CMK (cell line): Measurements from ENCODE around the gene GATA2.

Source experiments
- DNase-seq: peaks from one replicate; pipeline ENCODE4 v3.0.0-alpha.2; 2010; ENCODE audit warnings: low read depth

GATA2 gene

GRCh38 chr3:128487813-128488635 lies 5.0 kb downstream of the GATA2 start:
- peak; percentile 45 for DNase-seq

DNA sequence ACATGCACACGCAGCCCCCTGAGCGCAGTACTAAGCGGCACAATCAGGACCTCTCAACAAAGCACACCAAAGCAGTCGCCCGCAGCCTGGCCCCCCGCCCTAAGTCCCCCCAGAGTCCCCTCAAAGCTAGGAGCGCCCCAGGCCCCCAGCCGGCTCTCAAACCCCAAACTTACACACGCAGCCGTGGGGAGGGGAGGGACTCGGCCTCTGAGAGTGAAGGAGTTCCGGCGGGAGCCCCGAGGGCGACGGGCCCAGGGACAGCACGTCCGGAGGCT lies 5.5 kb downstream of the GATA2 start:
- DNase-seq: peak; percentile 58

DNA sequence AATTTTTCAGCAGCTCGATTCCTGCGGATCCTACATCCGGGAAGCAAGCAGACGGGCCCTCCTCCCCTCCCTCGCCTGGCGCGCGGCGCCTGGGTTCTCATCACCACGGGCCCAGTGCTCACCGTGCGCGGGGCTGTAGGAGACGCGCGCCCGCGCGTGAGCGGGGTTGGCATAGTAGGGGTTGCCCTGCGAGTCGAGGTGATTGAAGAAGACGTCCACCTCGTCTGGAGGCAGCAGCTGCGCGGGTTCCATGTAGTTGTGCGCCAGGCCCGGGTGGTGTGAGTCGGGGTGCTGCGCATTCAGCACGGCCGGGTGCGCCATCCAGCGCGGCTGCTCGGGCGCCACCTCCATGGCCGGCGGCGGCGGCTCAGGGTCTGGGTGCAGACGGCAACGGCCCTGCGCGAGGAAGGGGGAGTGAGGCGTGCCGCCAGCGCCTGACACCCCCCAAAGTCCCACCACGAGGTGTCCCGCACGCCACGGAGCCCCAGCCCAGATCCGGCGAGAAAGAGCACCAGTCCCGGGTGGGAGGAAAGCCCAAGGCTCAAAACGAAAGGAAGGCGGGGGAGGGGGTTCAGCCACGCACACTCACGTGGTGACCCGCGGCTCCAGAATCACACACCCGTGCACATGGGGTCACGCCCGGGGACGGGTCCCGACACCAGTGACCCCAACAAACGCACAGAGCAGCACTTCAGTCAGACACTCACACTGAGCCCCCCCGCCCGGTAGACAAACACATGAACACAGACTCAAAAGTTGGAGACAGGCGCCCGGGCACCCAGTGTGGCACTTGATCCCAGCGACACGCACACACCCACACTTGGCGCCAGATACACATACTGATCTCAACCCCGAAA lies 6.1 kb downstream of the GATA2 start:
- peak; percentile 56 for DNase-seq

DNA sequence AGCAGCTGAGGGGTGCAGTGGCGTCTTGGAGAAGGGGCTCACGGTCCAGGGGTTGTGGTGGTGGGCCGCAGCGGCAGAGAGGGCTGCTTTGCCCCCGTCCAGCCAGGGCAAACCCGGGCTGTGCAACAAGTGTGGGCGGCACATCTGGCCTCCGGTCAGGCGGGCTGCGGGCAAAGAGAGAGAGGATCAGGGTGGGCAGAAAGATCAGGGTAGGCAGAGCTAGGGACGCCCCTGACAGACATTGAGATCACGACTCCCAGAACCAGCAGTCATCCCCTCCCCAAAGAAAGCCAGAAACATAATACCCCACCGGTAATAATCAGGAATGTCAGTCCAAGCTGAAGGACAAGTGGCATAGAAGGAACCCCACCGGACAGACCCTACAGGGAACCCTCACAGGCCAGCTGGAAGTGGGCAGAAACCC lies 6.8 kb downstream of the GATA2 start:
- peak; percentile 62 for DNase-seq

DNA sequence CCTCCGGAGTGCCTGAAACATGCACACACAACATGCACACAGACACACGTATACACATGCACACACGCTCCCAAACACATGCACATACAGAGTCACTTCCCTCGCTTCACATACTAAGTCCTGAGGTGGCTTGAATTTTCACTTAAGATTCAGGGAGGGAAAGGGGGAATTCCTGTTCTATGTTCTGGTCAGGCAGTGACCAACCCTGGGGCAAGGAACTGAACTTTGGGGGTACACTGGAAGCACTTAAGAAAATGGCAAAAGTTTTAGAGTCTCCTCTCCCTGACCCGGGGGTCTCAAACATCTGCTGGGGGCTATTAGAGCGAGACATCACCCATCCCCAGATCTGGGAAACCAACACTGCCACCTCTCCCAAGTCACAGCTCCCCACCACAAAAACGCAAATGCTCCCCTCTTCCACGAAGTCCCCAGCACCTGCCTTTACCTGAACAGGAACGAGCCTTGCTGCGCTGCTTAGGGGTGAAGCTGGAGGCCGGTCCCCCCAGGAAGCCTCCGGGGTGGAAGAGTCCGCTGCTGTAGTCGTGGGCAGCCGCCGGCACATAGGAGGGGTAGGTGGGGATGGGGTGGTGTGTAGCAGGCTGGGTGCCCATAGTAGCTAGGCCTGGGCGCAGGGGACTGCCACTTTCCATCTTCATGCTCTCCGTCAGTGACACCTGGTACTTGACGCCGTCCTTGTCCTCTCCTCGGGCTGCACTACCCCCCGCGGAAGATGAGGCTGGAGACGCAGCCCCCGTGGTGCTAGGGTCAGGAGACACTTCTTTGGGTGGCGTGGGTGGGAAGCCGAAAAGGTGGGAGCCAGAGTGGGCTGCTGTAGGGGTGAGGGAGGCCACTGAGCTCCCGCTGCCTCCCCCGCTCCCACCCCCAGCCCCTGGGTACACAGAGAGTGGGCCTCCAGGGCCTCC lies 7.5 kb downstream of the GATA2 start:
- peak; percentile 40 for DNase-seq

DNA sequence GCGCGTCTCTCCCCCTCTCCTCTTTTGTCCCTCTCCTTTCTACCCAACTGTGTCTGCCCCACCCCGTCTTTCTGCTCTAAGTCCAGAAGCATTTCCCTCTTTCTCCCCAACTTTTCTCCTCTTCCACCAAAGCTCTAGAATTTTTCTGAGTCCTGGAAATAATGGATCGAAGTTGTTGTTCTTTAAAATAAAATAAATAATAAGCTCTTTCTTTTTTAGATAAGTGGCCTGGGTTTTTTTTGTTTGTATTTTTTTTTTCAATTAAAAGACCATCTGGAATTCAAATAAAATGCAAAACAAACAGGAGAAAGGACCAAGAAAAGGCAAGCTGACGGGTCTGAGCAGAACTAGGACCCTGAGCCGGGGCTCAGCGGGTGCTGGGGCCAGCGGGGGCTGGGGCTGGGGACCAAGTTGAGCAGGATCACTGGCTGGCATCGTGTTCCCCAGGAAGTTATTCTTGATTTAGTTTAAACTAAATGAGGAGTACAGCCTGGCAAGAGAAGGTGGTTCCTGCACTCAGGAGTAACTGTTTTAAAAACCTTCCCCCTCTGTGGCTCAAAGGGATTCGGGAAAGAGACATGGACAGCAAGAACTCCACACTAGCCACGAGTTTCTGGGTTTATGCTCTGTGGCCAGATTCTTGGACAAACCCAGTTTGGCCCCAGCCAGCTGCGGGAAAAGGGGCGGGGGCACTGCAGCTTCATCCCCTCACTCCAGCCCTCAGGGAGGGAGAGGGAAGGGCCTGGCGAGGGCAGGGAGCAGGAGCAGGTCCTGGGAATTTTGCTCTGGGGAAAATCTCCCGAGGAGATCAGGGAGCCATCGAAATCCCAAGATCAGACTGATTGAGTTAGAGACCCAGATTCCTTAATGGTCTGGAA lies 8.4 kb downstream of the GATA2 start:
- peak; percentile 39 for DNase-seq

- peak; percentile 37 for DNase-seq
Measured at GRCh38 chr3:128483657-128484403, 9.2 kb downstream of the GATA2 start.

DNA sequence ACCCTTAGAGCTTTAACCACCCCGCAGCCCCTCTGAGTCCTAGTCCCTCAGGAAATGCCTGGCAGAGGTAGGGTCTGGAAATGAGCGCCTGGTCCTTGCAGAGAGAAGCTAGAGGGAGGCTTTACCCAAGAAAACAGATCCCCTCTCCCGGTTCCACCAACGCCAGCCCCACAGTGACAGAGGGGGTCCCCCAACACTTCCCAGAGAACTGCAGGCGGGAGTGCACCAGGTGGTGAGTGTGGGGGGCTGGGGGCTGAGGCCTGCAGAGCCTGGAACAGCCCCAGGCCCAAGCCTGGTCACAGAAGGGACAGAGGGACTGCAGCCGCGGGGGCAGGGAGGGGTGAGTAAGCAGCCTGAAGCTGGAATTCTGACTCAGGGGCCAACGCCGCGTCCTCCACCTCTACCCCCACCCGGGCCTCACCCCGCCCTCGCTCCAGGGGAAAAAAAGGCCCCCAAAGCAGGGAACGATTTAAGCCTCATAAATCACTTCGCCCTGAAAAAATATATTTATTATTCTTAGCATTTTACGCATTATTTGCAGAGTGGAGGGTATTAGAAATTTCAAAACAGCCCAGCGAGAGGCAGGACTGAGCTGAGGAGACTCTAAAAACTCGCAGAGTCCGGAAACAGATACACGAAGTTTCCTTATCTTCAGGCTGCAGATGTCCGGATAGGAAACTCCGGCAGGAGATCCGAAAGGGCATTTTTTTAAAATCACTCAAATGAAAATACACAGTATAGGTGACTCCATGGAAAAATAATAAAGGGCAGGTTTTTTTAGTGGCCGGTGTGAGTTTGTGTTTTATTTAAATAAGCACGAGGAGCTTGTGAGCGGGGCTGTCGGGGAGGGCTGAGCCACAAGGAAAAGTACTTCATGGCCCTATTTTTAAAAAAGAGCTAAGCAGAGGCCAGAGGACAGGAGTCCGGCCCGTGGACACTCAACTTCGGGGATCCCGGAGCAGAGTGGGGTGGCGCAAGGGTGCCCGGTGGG lies 10.0 kb downstream of the GATA2 start:
- peak; percentile 59 for DNase-seq

DNA sequence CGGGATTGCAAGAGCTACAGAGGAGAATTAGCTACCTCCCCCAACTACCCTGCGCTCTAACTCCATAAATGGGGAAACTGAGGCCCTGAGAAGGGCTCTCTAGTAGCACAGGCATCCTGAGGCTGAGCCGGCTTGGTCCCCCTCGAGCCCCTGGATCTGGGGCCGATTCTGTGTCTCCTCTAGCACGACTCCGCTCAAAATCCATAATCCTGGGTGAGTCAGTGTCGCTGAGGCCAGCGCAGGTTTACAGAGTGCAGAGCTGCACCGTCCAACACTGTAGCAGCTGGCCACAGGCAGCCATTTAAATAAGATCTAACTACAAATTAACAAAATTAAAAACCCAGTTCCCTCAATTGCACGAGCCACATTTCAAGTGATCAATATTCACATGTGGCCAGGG lies 10.8 kb downstream of the GATA2 start:
- DNase-seq: no peak

GRCh38 chr3:128481438-128481942 lies 11.5 kb downstream of the GATA2 start:
- peak; percentile 35 for DNase-seq

DNA sequence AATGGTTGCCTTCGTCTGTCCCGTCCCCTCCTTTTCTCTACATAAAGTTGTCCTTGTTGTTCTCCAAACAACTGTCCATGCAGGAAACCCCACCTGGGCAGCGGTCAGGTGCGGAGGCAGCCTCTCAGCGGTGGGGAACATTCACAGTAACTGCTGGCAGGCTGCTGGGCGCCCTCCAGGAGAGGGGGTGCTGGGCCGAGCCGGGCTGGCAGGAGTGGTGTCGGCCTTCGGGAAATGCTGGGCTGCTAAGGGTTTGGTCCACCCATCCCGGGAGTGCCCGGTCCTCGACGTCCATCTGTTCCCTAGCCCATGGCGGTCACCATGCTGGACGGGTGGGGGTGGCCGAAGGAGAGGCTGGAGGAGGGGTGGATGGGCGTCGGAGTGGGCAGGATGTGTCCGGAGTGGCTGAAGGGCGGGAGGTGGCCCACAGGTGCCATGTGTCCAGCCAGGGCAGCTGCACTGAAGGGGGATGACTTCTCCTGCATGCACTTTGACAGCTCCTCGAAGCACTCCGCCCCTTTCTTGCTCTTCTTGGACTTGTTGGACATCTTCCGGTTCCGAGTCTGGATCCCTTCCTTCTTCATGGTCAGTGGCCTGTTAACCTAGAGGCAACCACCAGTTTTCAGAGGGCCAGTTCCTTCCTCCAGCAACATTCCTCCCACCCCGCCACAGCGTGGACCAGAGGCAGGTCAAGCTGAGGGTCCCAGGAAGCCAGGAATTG lies 12.1 kb downstream of the GATA2 start:
- peak; percentile 49 for DNase-seq

DNA sequence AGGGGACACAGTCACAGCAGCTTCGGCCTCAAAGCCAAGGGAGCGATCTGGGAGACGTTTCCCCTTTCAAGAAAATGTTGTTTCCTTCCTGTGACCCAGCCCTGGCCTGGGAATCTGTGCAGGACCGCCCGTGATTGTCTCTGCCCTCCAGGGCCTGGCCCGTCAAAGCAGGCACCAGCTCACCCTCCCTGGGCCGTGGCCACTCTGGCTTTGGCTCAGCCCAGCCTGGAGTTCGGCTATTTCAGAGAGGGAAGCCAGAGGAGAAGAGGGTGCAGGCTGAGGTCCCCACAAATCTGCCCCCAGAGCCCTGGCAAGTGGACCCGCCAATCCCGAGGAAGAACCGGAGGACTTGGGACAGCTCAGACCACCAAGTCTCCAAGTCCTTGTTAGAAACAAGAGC lies 12.7 kb downstream of the GATA2 start:
- DNase-seq: no peak

DNA sequence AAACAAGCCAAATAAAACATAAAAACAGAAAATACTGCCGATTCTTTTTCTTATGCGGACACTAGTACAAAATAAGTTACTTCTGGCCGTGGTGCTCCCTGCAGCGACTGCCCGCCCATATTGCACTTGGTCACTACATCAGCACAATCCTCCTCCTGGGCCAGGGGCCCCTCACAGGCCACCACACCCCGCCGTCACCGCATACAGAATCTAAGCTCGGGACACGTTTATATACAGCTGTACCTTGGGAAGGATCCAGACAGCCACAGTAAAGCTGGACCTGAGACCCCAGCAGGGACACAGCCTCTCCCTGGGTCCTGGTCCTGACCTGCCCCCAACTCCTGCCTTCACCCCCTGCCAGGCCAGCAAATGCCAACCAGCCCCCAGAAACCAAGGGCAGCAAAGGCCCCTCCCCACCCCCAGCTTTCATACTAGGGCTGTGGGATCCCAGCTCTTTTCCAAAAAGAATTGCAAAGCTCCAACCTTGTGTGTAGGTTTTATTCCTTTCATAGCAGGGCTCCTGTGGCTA lies 13.4 kb downstream of the GATA2 start:
- no peak for DNase-seq

- DNase-seq: no peak
Measured at GRCh38 chr3:128478576-128479506, 14.2 kb downstream of the GATA2 start.

- DNase-seq: no peak
Measured at GRCh38 chr3:128476659-128477058, 16.3 kb downstream of the GATA2 start.

- DNase-seq: no peak
Measured at GRCh38 chr3:128475355-128475754, 17.6 kb downstream of the GATA2 start.

DNA sequence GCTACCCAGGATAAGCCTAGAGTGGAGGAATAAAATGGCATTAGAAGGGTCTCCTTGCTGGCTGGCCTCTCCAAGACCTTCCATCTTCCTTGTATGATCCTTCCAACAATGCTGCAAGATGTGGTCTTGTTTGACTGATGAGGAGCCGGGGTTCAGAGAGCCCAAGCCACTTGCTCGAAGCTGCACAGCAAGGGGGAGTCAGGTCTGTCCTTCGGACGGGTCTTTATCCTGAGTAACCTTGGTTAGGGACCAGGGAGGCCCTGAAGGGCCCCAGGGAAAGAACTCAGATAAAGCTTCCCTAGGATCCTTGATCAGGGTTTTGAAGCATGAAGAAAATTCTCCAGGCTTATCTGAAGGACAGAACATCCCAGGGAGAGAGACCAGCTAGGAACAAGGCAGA lies 19.3 kb downstream of the GATA2 start:
- DNase-seq: no peak
